ENCODE results near the gene AKT3.
"Not testable (repeated sequence)": the region's sequence is repeated elsewhere in the genome, so short reads cannot be mapped to it uniquely, and the experiment has no call there.

Gene AKT3

GRCh38 chr1:243834130-243834529 lies 15.9 kb downstream of the AKT3 start:
- ChIA-PET POLR2A (no interaction called here), CTCF (no interaction called here)
- TF ChIP-seq CTCF (IDR thresholded peaks at IDR 0.05; ENCODE audit: insufficient read depth, low read length, missing control alignments), result no peak
- no peak overlapping the region for H3K4me3 ChIP-seq (ENCODE audit: low read depth, low read length)
- no peak for DNase-seq (ENCODE audit: low read depth, low spot score)

GRCh38 chr1:243831463-243831862 lies 18.6 kb downstream of the AKT3 start:
- ChIA-PET CTCF (no interaction called here), POLR2A (no interaction called here)
- H3K4me3 ChIP-seq (ENCODE audit: low read depth, low read length), result no peak overlapping the region
- no peak for DNase-seq (ENCODE audit: low read depth, low spot score)
- TF ChIP-seq CTCF (IDR thresholded peaks at IDR 0.05; ENCODE audit: insufficient read depth, low read length, missing control alignments), result no peak

DNA sequence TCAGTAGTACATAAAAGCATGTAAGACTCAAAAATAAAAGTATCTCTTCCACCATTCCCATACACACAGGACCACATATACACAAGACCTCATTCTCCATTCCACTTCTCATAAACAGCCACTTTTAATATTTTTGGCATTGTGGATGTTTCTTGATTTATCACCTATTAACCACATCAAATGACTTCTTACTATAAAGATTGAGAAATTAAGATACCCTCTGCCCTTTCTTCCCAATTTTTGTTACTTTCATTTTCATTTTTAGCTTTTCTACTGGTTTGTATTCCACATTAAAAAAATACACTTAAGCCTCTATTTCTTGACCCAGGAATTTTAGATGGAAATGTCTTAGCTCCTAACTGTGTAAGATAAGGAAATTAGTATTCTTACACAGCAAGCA lies 22.8 kb downstream of the AKT3 start:
- CTCF ChIA-PET, result no interaction called here
- POLR2A ChIA-PET, result no interaction called here
- no peak for DNase-seq (ENCODE audit: low read depth, low spot score)
- no peak overlapping the region for H3K4me3 ChIP-seq (ENCODE audit: low read depth, low read length)
- no peak for TF ChIP-seq CTCF (IDR thresholded peaks at IDR 0.05; ENCODE audit: insufficient read depth, low read length, missing control alignments)

GRCh38 chr1:243824907-243825306 lies 25.1 kb downstream of the AKT3 start:
- H3K4me3 ChIP-seq (ENCODE audit: low read depth, low read length); CTCF ChIA-PET; POLR2A ChIA-PET; DNase-seq (ENCODE audit: low read depth, low spot score): not testable (repeated sequence)

DNA sequence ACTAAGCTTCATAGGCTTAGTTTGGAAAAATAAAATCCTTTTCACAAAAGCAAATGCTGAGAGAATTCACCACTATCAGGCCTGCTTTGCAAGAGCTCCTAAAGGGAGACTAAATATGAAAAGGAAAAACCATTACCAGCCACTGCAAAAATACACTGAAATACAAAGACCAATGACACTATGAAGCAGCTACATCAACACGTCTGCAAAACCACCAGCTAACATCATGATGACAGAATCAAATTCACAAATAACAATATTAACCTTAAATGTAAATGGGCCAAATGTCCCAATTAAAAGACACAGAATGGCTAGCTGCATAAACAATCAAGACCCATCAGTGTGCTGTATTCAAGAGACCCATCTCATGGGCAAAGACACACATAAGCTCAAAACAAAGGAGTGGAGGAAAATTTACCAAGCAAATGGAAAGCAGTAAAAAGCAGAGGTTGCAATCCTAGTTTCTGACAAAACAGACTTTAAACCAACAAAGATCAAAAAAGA lies 28.8 kb downstream of the AKT3 start:
- ChIA-PET POLR2A (no interaction called here), CTCF (interaction anchor here (1.1 to 1.5 kb wide), 2 partner anchors 22 to 69 kb away, joined by 3 read pairs; no protein-coding TSS in a partner anchor)
- DNase-seq (ENCODE audit: low read depth, low spot score), result no peak
- no peak overlapping the region for H3K4me3 ChIP-seq (ENCODE audit: low read depth, low read length)
- TF ChIP-seq CTCF (IDR thresholded peaks at IDR 0.05; ENCODE audit: insufficient read depth, low read length, missing control alignments), result no peak

GRCh38 chr1:243819438-243819839 lies 30.6 kb downstream of the AKT3 start:
- no peak overlapping the region for H3K4me3 ChIP-seq (ENCODE audit: low read depth, low read length)
- DNase-seq (ENCODE audit: low read depth, low spot score), result no peak
- POLR2A ChIA-PET, result no interaction called here
- TF ChIP-seq CTCF (IDR thresholded peaks at IDR 0.05; ENCODE audit: insufficient read depth, low read length, missing control alignments), result no peak
- CTCF ChIA-PET, result no interaction called here

- CTCF ChIA-PET, result no interaction called here
- no peak overlapping the region for H3K4me3 ChIP-seq (ENCODE audit: low read depth, low read length)
- no peak for TF ChIP-seq CTCF (IDR thresholded peaks at IDR 0.05; ENCODE audit: insufficient read depth, low read length, missing control alignments)
- POLR2A ChIA-PET, result no interaction called here
- DNase-seq (ENCODE audit: low read depth, low spot score), result no peak
Measured at GRCh38 chr1:243818978-243819377, 31.1 kb downstream of the AKT3 start.

Measured in AG04449 (cell line).